ENCODE results near the gene CKB.

Gene CKB

DNA sequence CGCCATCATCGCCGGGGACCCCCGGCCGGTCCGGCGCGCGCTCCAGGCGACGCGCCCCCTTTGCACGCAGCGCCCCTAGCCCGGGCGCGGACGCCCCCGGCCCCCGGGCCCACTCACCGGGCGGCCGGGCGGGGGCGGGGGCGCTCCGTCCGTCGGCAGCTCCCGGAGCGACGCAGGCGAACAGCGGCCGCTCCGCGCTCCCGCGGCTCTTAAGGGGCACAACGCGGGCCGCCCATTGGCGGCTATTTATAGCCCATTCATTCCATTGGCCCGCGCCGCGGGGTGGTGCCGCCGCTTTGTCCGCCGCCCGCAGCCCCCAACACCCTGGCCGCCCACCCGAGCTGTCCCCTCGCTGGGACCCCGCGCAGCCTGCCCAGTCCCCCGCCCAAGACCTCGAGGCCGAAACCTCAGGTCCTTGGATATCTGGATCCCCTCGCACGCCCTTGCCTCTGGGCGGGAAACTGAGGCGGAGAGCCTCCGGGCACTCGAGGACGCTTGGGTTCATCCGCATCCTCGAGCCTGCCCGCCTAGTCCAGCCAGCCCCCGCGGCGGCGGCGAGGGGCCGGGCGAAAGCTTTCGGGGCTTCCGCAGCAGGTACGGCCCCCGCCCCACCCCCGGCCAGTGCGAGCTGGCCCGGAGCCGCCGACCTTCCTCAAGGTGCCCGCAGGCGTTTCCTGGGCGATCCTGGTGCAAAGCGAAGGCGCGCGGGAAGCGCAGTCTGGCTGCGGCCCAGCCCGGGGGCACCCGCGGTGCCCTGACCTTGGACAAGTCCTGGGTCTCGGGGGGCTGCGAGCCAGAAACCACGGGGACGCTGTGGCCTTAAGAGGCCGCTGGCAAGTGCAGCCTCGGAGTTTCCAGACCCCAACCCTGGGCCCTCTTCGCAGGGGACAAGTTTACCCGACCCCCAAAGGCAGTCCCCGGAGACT lies at the start of gene CKB:
Gene CKB, minus strand, starts transcription at position 182 of the 926 bp plus-strand sequence. CDS start 337 bp downstream, outside the sequence.
- H3K9me3 ChIP-seq, result no peaks in the 10 kb centered on the region
- H4K20me1 ChIP-seq, result peaks cover 12% of the 10 kb centered on the region
- H3K27ac ChIP-seq, result peak within 1 kb of the TSS; percentile 65; the same call in 1 of the 2 replicates
- peak within 1 kb of the TSS; percentile 71 for H3K9ac ChIP-seq
- H3K27me3 ChIP-seq, result peaks cover 49% of the 10 kb centered on the region
- H3K36me3 ChIP-seq, result no peaks in the 10 kb centered on the region
- TF ChIP-seq Cebpa-rat (IDR thresholded peaks at IDR 0.05), result no peak
- H3K4me1 ChIP-seq, result peaks cover 70% of the 10 kb centered on the region
- H3K4me2 ChIP-seq, result peak within 1 kb of the TSS; percentile 83
- peak within 1 kb of the TSS; percentile 72 for H3K4me3 ChIP-seq

DNA sequence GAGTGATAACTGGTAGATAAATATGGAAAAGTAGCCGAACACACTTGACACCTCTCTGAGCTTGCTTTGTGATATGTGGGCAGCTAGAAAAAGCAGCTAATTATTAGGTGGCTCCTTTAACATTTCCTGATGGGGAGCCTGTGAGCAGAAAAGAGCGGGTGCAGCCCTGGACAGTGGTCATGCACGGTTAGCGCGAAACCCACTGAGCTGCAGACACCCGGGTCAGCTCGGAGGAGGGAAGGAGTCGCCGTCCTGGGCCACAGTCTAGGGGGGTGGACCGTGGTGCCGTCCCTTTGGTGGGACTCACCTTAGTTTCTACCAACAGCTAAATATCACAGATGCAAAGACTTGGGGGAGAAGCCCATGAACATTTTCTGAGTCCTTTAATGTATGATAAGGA lies 46.8 kb upstream of the CKB start:
- Histone ChIP-seq H3K9me3 (no peaks in the 10 kb centered on the region), H3K27ac (no peak overlapping the region), H3K4me3 (no peak overlapping the region), H3K27me3 (no peaks in the 10 kb centered on the region), H4K20me1 (peaks cover 57% of the 10 kb centered on the region), H3K4me2 (no peak overlapping the region), H3K4me1 (peaks cover 50% of the 10 kb centered on the region), H3K36me3 (peaks cover 37% of the 10 kb centered on the region), H3K9ac (peak overlapping the region; percentile 45; the same call in 1 of the 2 replicates)
- no peak for TF ChIP-seq Cebpa-rat (IDR thresholded peaks at IDR 0.05)

DNA sequence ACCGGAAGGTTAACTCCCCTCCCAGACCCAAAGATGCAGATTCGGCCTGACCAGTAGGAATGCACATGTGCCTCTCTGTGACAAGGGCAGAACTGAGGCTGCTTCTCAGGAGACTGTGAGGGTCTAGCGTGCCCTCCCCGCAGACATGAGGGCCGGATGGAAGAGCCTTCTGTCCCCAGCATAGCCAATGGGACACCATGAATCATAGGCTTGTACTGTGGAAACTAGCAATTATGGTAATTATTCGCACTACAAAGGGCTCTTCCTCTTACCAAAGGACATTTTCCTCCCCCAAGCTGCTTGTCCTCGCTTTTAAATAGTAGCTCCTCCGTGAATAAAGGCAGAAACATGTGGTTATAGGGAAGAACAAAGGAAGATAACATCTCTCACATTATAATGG lies 46.3 kb upstream of the CKB start:
- Histone ChIP-seq H3K4me1 (peaks cover 55% of the 10 kb centered on the region), H3K27ac (no peak overlapping the region)

DNA sequence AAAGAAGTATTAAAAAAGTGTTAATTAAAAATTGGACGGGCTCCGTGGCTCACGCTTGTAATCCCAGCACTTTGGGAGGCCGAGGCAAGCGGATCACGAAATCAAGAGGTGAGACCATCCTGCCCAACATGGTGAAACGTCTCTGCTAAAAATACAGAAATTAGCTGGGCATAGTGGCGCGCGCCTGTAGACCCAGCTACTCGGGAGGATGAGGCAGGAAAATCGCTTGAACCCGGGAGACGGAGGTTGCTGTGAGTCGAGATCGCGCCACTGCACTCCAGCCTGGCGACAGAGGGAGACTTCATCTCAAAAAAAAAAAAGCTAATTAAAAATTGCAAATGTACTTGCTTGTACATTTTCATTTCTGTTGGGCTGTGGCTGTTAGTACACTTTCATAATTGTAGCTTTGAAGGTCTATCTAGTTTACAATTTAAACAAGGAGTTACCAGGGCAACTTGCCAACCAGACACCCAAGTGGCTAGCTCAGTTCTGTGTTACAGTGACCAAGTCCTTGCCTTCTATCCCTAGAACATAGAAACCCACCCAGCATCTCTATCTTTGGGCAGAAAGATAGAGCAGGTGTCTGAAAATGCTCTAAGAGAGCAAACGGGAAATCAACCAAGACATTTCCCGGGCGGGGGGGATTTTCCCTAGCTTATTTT lies 41.3 kb upstream of the CKB start:
- Histone ChIP-seq H3K4me1 (peaks cover 68% of the 10 kb centered on the region), H3K9me3 (no peaks in the 10 kb centered on the region), H3K4me3 (peak overlapping the region; percentile 99), H4K20me1 (peaks cover 79% of the 10 kb centered on the region), H3K36me3 (peaks cover 33% of the 10 kb centered on the region), H3K27me3 (no peaks in the 10 kb centered on the region), H3K27ac (no peak overlapping the region), H3K9ac (peak overlapping the region; percentile 97), H3K4me2 (peak overlapping the region; percentile 77)
- no peak for TF ChIP-seq Cebpa-rat (IDR thresholded peaks at IDR 0.05)

More for the DNA sequence above, 46.3 kb upstream of the CKB start:
- H3K36me3 ChIP-seq, result peaks cover 32% of the 10 kb centered on the region
- no peak for TF ChIP-seq Cebpa-rat (IDR thresholded peaks at IDR 0.05)
- H3K9ac ChIP-seq, result no peak overlapping the region
- no peaks in the 10 kb centered on the region for H3K27me3 ChIP-seq
- H4K20me1 ChIP-seq, result peaks cover 62% of the 10 kb centered on the region
- no peaks in the 10 kb centered on the region for H3K9me3 ChIP-seq
- no peak overlapping the region for H3K4me3 ChIP-seq
- no peak overlapping the region for H3K4me2 ChIP-seq

DNA sequence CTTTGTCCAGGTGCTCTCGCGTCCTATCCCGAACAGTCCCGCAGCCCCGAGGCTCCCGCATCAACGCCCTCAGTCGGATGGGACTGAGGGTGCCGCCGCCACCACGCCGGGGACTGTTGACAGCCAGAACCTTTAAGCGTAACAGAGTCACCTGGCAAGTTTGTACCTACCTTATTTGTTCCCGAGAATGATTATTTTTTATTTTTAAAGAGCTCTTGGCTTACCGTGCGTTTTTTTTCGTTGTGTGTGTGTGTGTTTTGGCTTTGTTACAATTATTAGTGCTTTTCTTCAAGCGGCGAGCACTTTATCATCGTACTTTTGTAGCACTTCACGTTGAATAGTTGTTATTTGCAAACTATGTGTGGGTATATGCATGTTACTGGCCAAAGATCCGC lies 40.6 kb upstream of the CKB start:
- Histone ChIP-seq H3K4me3 (peak overlapping the region; percentile 99), H4K20me1 (peaks cover 82% of the 10 kb centered on the region), H3K36me3 (peaks cover 40% of the 10 kb centered on the region), H3K27me3 (no peaks in the 10 kb centered on the region), H3K9ac (peak overlapping the region; percentile 97), H3K9me3 (no peaks in the 10 kb centered on the region), H3K4me1 (peaks cover 72% of the 10 kb centered on the region), H3K4me2 (peak overlapping the region; percentile 77), H3K27ac (peak overlapping the region; percentile 99)
- no peak for TF ChIP-seq Cebpa-rat (IDR thresholded peaks at IDR 0.05)

DNA sequence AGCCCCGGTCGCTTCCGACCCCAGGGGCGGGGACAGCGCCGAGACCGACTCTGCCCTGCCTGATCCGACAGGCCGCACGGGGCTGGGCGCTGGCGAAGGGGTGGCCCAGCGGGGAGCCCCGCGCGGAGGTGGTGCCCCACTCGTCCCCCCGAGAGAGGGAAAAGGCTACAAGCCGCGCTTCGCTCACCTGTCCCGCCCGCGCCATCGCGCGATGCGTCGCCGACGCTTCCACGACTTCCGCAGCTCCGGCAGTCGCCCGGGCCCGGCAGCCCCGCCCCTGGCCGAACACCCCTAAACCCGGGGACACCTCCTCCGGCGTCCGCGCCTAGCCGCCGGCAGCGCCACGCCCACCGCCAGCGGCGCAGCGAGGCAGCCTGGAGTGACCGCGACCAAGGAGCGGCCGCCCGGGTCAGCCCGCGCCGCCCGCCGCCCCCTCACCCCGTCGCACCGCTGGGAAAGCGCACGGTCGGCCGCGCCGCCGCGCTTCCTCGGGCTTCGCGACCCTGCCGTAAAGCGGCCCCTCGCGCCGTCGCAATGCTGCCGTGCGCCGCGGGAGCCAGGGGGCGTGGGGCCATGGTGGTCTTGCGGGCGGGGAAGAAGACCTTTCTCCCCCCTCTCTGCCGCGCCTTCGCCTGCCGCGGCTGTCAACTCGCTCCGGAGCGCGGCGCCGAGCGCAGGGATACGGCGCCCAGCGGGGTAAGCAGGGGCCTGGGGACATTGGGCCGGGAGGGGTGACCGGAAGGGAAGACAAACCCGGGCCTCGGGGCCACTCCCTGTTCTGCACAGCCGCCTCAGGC lies 40.0 kb upstream of the CKB start, which contains the start of the genes BAG5 and COA8:
Gene BAG5, minus strand, starts transcription at position 229 of the 797 bp plus-strand sequence. CDS start 1,493 bp downstream, outside the sequence.
Gene COA8, plus strand, starts transcription at position 532 of the 797 bp plus-strand sequence. Its CDS starts 42 bp downstream, at position 574.
- Histone ChIP-seq H3K4me1 (peaks cover 72% of the 10 kb centered on the region), H3K27me3 (no peaks in the 10 kb centered on the region), H3K9ac (peak within 1 kb of the TSS; percentile 97), H3K4me3 (peak within 1 kb of the TSS; percentile 99), H3K9me3 (no peaks in the 10 kb centered on the region), H3K27ac (peak within 1 kb of the TSS; percentile 99), H3K4me2 (peak within 1 kb of the TSS; percentile 97), H4K20me1 (peaks cover 82% of the 10 kb centered on the region), H3K36me3 (peaks cover 46% of the 10 kb centered on the region)
- no peak for TF ChIP-seq Cebpa-rat (IDR thresholded peaks at IDR 0.05)

DNA sequence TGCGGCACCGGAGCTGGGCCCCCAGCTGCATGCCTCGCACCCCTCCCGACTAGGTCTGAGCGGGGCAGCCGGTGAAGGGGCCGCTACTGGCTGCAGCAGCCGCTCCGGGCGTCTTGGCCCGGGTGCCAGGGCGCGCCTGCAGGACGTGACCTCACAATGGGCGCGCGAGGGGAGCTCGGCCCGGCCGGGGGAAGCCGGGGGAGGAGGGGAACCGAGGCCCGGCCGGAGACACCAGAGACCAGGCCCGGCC lies 39.5 kb upstream of the CKB start:
- Histone ChIP-seq H3K4me3 (peak overlapping the region; percentile 99), H3K9me3 (no peaks in the 10 kb centered on the region), H3K27me3 (no peaks in the 10 kb centered on the region), H3K36me3 (peaks cover 49% of the 10 kb centered on the region), H3K4me1 (peaks cover 71% of the 10 kb centered on the region), H3K4me2 (peak overlapping the region; percentile 97), H4K20me1 (peaks cover 82% of the 10 kb centered on the region), H3K27ac (peak overlapping the region; percentile 99), H3K9ac (peak overlapping the region; percentile 97)
- no peak for TF ChIP-seq Cebpa-rat (IDR thresholded peaks at IDR 0.05)

DNA sequence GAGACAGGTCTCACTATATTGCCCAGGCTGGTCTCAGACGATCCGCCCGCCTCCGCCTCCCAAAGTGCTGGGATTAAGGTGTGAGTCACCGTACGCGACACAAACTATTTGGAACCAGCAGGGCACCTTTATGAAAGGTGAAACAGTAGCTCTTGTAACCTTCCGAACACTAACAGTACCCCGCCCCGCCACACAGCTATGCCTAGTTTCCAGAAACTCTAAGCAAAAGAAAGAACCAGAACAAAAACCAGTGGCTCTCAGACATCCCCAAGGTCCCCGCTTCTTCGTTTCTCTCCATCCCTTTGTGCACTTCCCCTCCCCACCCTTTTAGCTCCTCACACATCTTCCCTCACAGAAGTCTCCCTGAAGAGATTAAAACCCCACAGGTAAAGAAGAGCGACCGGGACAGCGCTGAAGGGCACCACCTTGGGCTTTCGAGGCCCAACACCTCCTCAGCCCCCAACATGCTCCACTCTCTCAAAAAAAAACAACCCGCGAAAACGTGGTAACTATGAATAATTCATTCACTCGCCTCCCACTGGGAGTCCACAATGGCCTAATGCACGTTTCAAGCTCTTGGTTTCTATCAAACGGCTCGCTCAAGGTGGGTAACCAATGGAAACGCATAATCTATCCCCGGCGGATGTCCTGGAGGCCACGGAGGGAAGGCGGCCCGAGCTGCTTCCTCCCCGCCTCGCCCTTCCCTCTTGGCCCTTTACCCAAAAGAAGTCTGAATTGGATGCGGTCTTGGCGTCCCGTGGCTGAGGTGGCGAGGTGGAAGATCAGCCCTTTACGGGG lies 39.0 kb upstream of the CKB start:
- peaks cover 82% of the 10 kb centered on the region for H4K20me1 ChIP-seq
- H3K27ac ChIP-seq, result peak overlapping the region; percentile 99
- H3K4me1 ChIP-seq, result peaks cover 69% of the 10 kb centered on the region

DNA sequence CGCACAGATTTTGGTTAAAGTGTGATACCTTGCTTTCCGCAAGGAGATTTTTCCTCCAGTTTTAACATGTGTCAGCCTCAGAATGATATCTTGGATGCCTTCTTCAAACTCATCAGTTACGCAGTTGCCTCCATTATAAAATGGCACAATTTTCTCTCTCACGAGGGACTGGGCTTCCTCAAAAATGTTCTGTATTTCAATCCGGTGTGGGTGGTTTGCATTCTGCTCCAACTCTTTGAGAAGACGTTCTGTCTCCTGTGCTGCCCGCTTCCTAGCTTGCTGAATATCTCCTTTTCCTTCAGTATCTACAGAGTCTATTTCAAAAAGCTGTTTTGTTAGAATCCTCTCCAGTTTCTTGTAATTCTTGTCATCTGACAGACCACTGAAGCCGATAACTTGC lies 38.1 kb upstream of the CKB start:
- Histone ChIP-seq H4K20me1 (peaks cover 85% of the 10 kb centered on the region), H3K9ac (peak overlapping the region; percentile 97), H3K4me3 (peak overlapping the region; percentile 99), H3K27me3 (no peaks in the 10 kb centered on the region), H3K27ac (no peak overlapping the region), H3K36me3 (peaks cover 36% of the 10 kb centered on the region), H3K4me1 (peaks cover 74% of the 10 kb centered on the region), H3K4me2 (peak overlapping the region; percentile 97), H3K9me3 (no peaks in the 10 kb centered on the region)
- no peak for TF ChIP-seq Cebpa-rat (IDR thresholded peaks at IDR 0.05)

More for the DNA sequence above, 39.0 kb upstream of the CKB start:
- no peaks in the 10 kb centered on the region for H3K27me3 ChIP-seq
- H3K9me3 ChIP-seq, result no peaks in the 10 kb centered on the region
- H3K4me2 ChIP-seq, result peak overlapping the region; percentile 97
- H3K9ac ChIP-seq, result peak overlapping the region; percentile 97
- H3K36me3 ChIP-seq, result peaks cover 44% of the 10 kb centered on the region
- peak overlapping the region; percentile 99 for H3K4me3 ChIP-seq
- TF ChIP-seq Cebpa-rat (IDR thresholded peaks at IDR 0.05), result no peak

Measured in BLaER1 (cell line).